WI38 (cell line): Measurements from ENCODE around the gene UBE2E3.
"Not testable (repeated sequence)": the region's sequence is repeated elsewhere in the genome, so short reads cannot be mapped to it uniquely, and the experiment has no call there.

Experiments
- H3K4me3 ChIP-seq: 2 replicates; pipeline ENCODE4 v1.5.1; 2011; ENCODE audit warnings: low read depth, mild to moderate bottlenecking, control low read depth, low read length
- CTCF ChIP-seq: IDR thresholded peaks from 2 replicates; pipeline ENCODE4 v1.5.1; 2012; ENCODE audit warnings: low read depth, mild to moderate bottlenecking, control low read depth, low read length

The UBE2E3 gene

GRCh38 chr2:181025004-181025403 lies 44.6 kb downstream of the UBE2E3 start:
- no peak for TF ChIP-seq CTCF
- no peak overlapping the region for H3K4me3 ChIP-seq

- TF ChIP-seq CTCF: no peak
- H3K4me3 ChIP-seq: no peak overlapping the region
Measured at GRCh38 chr2:181036445-181036844, 56.0 kb downstream of the UBE2E3 start.

- no peak overlapping the region for H3K4me3 ChIP-seq
- TF ChIP-seq CTCF: no peak
Measured at GRCh38 chr2:181036848-181037603, 56.6 kb downstream of the UBE2E3 start.

- H3K4me3 ChIP-seq: no peak overlapping the region
- TF ChIP-seq CTCF: no peak
Measured at GRCh38 chr2:181037922-181038321, 57.5 kb downstream of the UBE2E3 start.

GRCh38 chr2:181038796-181039195 lies 58.4 kb downstream of the UBE2E3 start:
- no peak overlapping the region for H3K4me3 ChIP-seq
- no peak for TF ChIP-seq CTCF

- H3K4me3 ChIP-seq: not testable (repeated sequence)
Measured at GRCh38 chr2:181040839-181041238, 60.4 kb downstream of the UBE2E3 start.

GRCh38 chr2:181041661-181042060 lies 61.3 kb downstream of the UBE2E3 start:
- TF ChIP-seq CTCF: no peak

GRCh38 chr2:181042706-181043105 lies 62.3 kb downstream of the UBE2E3 start:
- no peak overlapping the region for H3K4me3 ChIP-seq
- no peak for TF ChIP-seq CTCF

More at GRCh38 chr2:181041661-181042060, 61.3 kb downstream of the UBE2E3 start:
- H3K4me3 ChIP-seq: no peak overlapping the region
